Panc1 (cell line): ENCODE data around the gene FAM53A.

ENCODE experiments used
- CTCF ChIP-seq: fragments of 450-650 bp; IDR thresholded peaks from 2 replicates; pipeline ENCODE4 v1.5.1; 2017; ENCODE audit warnings: mild to moderate bottlenecking
- SIN3A ChIP-seq: IDR thresholded peaks from 2 replicates; pipeline ENCODE4 v1.6.1; 2012; ENCODE audit warnings: low read depth, mild to moderate bottlenecking, low read length, moderate library complexity, borderline replicate concordance; ENCODE audit not compliant: insufficient read depth
- TCF7L2 ChIP-seq: IDR thresholded peaks from 2 replicates; pipeline ENCODE4 v1.6.1; 2011; ENCODE audit warnings: mild to moderate bottlenecking, low read depth, low read length, inconsistent platforms

DNA sequence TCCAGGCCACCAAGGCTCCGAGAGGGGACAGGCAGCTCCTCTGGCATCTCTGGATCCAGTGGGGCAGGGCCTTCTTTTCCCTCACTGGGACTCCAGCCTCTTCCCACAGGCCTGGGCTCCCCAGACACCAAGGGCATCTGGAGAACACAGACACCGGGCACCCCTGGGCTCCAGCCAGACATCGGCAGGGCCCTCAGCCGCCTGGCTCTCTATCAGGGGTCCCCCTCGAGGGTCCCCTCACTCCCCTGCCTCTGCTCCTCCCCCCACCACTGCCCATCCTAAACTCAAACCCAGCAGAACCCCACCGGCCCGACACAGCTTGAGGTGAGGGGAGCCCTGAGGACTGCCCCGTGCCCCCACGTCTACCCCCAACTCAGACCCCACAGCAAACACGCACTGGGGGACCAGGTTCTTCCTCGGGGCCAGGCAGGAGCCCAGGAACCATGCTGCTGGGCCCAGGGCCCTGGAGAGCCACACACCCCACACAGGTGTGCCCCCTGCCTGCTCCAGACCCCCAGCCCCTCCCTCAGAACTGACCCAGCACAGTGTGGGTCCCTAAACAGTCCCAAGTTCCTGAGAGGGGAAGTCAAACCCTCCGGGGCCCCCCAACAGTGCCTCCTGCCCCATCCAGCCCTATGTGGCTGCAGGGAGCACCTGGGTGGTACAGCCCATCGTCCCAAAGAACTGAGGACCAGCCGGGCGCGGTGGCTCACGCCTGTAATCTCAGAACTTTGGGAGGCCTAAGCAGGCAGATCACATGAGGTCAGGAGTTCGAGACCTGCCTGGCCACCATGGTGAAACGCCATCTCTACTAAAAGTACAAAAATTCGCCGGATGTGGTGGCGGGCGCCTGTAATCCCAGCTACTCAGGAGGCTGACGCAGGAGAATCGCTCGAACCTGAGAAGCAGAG is 86.8 kb downstream of the FAM53A start:
- TF ChIP-seq CTCF (no peak), TCF7L2 (no peak), SIN3A (no peak)
